Stimulated activated CD4-positive, alpha-beta T cell treated with anti-CD3 and anti-CD28 coated beads, Interleukin-4, amount 100 ng/mL, for 4 hours (primary cell): Measurements from ENCODE around the gene DUOXA1.

ENCODE experiments used
- DNase-seq, 2 experiments: peaks; one replicate each; pipeline ENCODE4 v3.0.0-alpha.2; 2020

Gene DUOXA1, protein sequence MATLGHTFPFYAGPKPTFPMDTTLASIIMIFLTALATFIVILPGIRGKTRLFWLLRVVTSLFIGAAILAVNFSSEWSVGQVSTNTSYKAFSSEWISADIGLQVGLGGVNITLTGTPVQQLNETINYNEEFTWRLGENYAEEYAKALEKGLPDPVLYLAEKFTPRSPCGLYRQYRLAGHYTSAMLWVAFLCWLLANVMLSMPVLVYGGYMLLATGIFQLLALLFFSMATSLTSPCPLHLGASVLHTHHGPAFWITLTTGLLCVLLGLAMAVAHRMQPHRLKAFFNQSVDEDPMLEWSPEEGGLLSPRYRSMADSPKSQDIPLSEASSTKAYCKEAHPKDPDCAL

DNA sequence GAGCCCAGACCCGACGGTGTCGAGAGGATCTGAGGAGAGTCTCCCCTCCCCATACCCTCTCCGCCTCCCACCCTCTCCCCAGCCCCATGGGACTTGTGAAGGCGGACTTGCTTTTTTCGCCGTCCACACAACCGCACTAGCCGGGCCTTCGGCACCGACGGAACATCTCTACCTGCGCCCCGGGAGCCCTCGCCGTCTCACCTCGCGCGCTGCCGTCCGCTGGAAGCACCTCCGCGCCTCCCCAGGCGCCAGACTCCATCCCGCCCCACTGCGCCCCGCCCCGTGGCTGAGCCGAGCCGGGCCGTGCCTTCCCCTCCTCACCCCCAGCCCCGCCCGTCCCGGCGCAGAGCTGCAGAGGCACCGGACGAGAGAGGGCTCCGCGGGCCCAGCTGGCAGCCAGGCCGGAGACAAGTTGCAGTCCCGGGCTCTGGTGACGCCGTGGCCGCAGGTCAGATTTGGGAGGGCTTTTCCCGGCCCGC lies at the start of gene DUOXA1, which contains the start of gene DUOX1:
Gene DUOXA1, minus strand, starts transcription at position 229 of the 479 bp plus-strand sequence. CDS start 6,865 bp downstream, outside the sequence.
Gene DUOX1, plus strand, starts transcription at position 344 of the 479 bp plus-strand sequence. CDS start 1,973 bp downstream, outside the sequence.
- DNase-seq, result peak; percentile 13 to 31

DNA sequence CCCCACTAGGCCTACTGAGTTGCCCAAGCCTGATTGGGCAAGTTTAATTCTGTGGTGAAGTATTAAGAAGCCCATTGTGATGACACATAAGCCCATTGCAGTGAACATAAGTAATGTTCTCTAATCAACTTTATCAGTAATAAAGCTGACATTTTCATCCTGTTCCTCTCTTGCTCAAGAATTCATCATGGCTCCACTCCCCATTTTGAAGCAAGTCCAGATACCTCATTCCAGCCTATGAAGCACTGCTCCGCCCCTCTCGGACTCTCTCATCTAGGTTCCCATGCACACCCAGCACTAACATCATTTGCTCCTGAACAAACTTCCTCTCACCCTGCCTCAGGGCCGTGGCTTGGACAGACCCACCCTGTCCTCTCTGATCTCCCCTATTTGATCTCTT lies 47.6 kb upstream of the DUOXA1 start:
- DNase-seq, result no peak

DNA sequence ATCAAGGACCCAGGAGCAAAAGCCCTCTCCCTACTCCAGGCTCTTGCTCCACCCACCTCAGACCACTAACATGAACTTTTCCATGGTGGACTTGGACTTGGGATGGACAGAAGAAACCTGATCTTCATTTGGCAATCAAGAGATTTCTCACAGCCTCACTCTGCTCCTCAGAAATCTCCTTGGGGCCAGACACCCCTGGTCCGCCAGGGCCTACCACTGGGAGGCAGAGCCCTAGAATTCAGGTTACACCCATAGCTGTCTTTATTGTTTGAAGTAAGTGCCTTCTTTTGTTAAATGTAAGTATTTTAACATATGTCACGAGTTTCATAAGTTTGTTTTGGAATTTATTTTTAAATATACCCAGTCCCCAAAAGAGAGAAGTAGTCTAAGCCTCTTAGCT lies 44.9 kb upstream of the DUOXA1 start:
- no peak for DNase-seq

DNA sequence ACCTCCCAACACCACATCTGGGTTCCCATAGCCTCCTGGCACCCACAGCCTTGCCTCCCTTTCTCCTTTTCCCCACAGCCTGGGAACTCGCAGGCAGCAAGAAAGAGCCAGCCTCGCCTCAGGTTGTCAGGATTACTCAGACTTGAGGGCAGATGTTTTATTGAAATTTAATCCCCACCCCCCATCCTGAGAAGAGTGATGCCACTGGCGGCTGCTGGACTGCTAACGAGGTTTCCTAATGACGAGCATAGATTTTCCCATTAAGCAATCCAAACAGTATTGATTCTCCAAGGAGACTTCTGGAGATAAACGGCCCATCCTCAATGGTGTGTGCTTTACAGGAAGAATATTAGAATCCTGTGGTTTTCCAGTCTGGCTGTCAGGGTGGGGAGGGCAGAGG lies 44.4 kb upstream of the DUOXA1 start:
- DNase-seq, result no peak

DNA sequence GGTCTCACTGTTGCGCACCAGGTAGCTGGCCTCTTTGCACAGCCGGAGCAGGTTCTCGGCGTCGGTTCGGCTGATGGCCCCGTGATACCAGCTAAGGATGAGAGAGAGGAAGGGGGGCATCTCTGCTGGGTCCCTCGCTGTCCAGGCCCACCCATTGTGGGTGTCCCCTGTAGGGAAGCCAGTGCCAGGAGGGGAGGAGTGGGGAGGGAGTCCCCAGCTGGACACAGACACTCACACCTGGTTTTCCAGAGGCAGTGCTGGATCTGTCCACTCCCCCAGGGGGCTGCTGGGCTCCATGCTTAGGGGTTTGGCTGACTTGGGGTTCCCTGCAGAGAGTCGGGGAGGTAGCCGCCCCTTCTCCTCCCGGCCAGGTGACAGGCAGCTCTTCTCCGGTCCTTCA lies 42.2 kb upstream of the DUOXA1 start:
- no peak for DNase-seq

DNA sequence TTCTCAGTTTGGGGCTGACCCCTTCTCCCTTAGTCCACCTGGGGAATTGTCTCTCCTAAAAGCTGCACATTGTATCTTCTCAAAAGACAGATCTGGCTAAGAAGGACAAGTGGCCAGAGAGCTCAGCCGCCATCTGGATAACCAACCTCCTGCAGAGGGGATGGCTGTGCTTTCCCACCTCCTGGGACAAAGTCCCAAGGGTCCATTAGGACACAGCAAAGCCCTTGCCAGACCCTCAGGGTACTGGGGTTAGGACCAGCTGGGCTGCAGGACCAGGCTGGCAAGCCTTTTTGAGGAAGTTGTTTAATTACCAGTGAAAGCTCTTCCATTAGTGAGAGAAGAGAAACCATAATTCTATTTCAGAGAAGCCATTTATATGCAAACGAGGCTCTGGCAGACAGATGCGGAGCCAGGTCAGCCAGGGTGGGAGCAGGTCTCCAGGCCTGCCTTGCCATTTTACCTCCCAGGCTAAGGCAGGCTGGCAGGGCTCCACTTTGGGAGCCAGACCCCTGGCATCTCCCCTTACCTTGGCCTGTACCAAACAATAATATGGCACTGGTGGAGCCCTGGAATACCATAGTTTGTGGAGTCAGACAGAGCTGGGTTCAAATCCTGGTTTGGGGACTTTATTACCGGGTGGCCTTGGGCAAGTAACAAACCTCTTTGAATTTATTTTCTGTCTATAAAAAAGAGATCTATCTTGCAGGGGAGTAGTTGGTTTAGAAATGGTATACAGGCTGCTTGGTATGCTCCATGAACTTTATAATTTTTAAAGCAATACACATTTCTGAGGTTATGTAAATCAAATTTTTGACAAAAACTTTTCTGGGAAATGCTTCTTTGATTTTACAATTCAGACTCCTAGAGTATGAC lies 40.2 kb upstream of the DUOXA1 start:
- DNase-seq, result no peak

DNA sequence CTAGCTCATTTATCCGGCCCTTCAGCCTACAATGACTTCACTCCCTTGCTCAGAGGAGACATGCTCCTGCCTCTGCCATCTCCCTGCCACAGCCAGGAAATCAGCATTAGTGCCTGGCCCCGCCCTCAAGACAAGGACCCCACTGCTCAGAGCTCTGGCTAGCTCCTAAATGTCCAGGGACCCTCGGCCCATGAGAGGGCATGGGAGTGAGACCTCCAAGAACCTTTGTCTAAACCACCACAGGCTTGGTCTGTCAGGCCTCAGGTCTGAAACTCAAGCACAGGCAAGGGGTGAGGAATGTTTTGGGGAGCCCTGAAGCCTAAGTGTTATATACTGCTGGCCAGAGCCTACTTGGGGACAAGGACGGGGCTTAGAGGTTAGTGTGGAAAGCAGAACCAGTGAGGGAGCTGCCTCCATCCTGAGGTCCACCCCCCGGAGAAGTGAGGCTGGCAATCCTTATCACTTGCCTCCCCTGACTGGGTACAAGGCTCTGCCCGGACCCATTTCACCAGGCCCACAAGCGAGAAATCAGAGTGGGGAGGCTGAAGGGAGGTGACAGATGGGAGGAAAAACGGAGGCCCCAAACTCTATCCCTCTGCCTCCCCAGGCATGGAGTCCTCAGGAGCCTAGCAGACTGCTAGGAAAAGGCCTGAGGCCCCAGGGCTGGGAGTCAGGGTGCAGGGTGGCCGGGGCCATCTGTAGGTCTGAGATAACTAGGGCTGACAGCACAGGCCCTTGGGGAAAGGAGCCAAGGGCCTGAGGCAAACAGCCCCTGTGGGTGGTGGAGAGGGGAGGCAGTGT lies 39.3 kb upstream of the DUOXA1 start:
- DNase-seq, result no peak

DNA sequence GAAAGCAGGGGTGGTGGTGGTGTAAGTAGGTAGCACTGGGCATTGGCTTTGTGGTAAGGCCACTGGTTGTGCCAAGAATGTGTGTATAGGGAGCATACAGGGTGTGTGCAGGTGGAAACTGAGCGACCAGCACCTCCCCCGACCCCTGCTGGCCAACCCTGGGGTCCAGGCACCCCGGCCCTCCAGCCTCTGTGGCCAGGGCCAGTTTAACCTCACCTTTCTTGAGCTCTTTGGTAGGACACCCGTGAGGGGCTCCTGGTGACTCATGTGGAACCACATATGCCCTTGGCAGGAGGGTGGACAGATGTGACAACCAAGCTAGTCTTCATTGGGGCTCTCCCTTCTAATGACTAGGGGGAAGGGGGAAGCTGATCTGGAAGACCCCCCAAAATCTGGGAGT lies 38.6 kb upstream of the DUOXA1 start:
- no peak for DNase-seq

DNA sequence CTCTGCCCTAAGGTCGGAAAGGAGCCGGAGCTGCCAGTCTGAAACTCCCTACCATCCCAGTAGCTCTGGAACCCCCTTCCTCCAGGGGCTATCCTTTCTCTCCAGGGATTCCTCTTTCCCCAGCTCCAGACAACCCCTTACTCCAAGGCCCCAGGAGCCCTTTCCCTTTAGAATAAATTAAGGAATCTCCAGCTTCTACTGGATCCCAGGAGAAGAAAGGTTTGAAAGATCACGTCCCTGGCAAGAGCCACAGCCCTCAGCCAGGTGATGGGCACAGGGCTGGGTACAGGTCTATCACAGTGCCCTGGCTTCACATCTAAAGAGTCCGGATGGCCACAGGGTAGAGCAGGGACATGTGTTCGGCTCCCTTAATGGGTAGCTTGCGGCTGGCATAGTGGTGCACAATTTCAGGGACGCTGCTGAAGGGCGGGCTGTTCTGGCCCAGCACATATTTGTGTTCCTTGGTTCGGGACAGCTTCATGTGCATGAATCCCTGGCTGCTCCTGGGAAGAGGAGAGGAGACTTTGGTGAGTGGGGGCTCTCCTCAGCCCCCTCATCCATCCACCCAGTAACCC lies 38.0 kb upstream of the DUOXA1 start:
- no peak for DNase-seq

DNA sequence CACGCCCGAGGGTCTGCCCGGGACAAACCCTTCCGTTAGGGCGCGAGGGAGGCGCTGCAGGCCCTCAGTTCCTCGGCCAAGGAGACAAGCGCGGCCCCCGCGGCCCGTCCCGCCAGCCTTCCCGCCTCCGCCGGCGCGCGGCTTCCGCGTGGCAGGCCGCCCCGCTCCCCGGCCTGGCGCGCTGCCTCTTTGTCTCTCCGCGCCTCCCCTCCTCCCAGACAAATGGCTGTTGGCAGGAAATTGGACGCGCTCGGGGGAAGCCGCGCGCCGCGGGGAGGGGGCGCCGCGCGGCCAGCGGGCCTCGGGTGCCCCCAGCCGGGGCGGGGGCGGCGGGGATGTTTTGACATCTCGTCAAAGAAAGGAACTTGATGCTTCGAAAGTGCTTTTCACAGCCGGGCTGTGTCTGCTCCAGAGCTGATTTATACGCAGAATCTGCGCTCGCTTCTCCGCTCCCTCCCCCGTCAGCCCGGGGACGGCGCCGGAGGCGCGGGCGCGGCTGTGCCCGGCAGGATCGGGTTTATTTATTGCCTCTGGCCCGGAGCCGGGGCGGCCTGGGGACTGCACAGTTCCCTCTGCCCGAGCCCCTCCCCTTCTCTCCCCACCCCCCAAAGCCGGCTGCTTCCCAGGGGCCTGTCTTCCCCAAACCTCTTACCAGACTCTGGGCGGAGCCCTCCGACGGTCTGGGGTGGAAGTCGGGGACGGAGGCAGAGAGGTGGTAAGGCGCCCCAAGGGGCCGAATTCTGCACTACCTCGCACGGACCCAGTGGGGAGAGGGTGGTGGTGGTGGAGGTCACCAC lies 37.4 kb upstream of the DUOXA1 start:
- peak; percentile 74 for DNase-seq

DNA sequence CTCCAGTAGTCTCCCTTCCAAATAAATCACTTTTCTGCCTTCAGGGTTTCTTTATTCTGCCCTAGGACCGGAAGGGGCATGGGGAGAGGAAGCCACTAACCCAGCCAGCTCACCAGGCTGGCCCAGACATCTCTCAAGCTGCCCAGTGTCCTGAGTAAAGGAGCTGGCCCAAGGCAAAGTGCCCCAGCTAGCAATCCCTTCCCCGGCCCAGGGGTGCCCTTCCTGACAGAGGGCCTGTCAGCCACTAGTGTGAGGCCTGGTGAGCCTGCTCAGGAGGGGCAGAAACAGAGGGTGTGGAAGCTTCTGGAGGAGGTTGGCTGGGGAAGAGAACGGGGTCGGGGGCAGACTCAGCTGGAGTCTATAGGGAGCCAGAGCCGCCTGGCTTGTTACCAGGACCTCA lies 35.9 kb upstream of the DUOXA1 start:
- no peak for DNase-seq

DNA sequence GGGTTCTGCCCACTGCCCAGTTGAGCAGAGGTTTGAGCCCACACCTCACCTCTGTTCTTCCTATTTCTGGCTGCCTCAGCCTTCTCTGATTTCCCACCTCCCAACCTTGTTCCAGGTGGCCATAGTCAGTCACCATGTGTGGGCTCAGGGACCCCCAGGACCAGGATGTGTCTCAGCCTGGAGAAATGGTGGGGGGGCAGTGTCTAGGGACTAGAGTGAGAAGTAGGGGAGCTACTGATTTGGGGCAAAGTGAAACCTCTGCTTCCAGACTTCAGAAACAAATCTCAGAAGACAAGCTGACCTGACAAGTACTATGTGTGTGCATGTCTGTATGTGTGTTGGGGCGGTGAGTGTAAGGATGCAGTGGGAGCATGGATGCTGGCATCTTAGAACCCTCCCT lies 35.2 kb upstream of the DUOXA1 start:
- DNase-seq, result no peak

DNA sequence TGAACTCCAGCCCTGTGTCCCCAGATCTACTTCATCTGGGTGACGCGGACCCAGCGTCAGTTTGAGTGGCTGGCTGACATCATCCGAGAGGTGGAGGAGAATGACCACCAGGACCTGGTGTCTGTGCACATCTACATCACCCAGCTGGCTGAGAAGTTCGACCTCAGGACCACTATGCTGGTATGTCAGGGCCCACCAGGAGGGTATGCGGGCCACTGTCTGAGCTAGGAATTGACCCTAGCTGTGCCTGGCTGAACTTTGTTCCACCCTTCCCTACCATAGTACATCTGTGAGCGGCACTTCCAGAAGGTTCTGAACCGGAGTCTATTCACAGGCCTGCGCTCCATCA lies 33.8 kb upstream of the DUOXA1 start:
- no peak for DNase-seq

DNA sequence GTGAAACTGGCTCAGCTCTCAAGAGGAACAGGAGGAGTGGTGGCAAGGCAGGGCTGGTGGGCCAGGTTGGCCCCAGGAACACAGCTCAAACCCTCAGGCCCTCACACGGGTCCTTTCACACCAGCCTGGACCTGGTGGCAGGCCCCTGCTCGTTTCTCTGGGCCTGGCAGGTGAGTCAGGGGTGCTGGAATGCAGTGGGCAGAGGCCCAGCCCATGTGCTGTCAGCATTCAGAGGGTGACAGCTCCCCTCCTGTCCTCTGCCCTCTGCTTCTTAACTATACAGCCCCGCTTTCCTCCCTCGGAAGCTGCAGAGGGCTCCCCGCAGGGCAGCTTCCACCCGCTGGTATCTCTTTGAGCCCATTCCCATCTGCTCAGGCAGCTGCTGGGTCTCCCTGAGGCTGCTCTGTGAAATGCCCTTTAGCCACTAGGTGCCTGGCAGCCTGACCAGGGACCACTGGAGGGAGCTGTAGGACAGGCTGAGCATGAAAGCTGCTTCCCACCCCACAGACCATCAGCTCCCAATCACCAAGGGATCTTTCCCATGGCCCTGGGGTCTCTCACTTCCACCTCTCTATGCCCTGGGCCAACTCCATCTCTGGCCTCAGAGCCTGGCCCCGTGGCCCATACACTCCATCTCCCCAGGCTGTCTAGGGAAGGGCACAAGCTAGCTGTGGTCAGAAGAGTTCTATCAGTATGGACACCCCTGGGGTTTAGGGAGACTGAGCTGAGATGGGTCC lies 33.3 kb upstream of the DUOXA1 start:
- DNase-seq, result peak; percentile 56 to 57

DNA sequence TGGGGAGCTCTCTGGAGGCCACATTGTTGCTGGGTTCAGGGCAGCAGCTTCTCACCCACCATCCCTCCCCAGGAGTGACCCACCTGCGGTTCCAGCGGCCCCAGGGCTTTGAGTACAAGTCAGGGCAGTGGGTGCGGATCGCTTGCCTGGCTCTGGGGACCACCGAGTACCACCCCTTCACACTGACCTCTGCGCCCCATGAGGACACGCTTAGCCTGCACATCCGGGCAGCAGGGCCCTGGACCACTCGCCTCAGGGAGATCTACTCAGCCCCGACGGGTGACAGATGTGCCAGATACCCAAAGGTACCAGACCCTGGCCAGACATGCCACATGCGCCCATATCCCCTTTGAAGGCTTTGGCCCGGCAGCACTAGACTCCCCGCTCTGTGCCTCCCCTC lies 32.0 kb upstream of the DUOXA1 start:
- no peak for DNase-seq

DNA sequence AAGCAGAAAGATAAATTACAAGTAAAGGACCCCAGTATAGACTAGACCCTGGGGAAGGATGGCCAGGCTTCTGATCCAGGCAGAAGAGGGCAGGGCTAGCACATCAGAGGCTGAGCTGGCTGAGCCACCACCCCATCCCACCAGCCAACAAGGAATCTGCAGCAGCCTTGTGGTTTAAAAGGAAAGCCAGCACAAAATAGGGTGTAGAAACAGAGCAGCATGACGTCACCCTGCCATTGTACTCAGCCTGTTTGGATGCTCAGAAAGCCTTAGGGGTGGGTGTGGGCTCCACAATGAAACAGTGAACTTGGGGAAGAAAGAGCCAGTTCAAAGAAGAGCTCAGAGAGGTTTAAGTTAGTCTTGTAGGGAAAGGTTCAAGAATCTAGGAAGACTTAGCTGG lies 28.3 kb upstream of the DUOXA1 start:
- DNase-seq, result no peak

DNA sequence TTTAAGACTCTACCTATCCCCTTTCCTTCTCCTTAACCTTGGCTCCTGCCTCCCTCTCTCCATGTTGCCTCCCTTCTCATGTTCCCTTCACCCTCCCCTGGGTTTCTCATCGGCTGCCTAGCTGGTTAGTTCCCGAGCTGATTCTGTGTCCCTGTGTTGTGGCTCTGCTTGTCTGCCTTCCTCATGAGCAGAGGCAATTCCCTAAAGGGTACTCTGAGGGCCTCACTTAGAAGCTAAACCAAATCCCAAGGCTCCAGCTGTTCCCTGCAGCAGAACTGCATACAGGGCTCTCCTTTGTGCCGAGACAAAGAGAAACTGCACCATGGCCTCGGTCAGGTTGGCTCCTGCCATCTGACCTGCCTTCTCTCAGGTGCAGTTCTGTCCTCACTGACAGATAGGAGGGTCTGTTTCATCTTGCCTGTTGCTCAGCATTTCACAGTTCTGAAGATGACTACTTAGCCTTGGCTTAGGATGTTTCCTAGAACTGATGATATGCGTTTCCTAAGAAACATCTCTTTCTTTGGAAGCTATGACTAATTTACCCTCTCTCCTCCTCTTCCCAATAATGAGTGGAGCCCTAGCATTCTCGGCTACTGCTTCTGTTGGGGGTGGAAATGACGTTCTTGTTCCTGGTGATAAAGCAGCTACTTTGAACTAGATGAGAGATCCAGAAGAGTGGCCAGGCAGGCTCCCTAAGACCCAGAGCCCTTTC lies 27.2 kb upstream of the DUOXA1 start:
- DNase-seq, result no peak

DNA sequence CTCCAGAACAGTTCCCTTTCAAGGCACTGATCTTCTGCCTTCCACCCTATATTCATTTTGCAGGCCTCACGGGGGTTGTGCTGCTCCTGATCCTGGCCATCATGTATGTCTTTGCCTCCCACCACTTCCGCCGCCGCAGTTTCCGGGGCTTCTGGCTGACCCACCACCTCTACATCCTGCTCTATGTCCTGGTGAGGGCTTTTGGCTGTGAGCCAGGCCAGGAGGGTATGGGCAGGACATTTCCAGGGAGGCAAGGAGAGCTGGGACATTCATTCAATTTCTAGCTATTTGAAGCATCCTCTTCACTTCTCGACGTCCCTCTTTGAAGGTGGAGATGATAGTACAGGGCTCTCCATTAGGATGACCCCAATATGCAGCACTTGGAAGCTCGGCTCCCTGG lies 26.1 kb upstream of the DUOXA1 start:
- DNase-seq, result no peak

DNA sequence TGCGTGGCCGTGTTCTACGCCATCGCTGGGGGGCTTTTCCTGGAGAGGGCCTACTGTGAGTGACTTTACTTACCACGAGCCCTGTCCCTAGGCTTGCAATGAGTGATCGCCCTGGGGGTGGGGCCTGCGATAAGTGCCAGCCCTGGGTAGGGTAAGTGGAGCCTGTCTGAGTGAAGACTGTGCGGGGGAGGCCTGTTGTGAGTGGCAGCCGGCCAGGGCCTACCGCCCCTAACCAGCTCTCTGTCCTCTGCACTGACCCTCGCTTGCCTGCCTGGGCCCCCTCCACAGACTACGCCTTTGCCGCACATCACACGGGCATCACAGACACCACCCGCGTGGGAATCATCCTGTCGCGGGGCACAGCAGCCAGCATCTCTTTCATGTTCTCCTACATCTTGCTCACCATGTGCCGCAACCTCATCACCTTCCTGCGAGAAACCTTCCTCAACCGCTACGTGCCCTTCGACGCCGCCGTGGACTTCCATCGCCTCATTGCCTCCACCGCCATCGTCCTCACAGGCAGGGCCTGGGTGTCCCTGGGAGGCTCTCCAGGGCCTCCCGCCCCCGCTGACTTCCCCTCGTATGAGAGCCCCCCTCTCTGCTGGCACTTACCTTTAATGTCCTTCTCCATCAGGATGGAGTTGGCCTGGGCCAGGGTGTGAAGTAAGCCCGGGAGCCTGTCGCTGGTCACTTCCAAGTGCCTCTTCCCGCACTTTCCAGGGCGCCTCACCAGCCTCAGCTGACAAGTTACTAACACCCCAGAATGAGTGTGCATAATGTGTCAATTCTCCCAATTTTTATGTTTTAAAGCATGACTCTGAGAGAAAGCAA lies 22.5 kb upstream of the DUOXA1 start:
- no peak for DNase-seq

DNA sequence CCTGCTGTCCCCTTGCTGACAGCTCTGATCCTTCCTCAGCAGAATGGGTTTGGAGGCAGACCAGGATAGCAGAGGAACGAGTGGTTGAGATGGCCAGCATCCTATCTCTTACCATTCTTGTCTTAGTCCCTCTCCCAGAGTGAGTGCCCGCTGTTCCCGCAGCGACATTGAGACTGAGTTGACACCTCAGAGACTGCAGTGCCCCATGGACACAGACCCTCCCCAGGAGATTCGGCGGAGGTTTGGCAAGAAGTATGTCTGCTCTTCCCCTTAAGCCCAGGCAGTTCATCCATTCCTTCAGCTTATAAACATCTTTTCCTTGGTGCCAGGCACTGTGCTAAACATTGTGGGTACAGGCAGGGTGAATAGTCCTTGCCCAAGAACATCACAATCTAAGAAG lies 21.3 kb upstream of the DUOXA1 start:
- DNase-seq, result no peak
